Inflammatory macrophage treated with lipopolysaccharide for 4 hours (primary cell): Measurements from ENCODE around the gene MYT1.
"Not testable (repeated sequence)": the region's sequence is repeated elsewhere in the genome, so short reads cannot be mapped to it uniquely, and the experiment has no call there.

Experiments
- DNase-seq: peaks from one replicate; pipeline ENCODE4 v3.0.0-alpha.2; 2020

MYT1 gene

GRCh38 chr20:64220891-64221527, 56.8 kb downstream of the MYT1 start:
- DNase-seq = no peak

- DNase-seq = no peak
Observed at GRCh38 chr20:64222291-64222735, 58.1 kb downstream of the MYT1 start.

GRCh38 chr20:64222851-64223525, 58.7 kb downstream of the MYT1 start:
- DNase-seq = no peak

GRCh38 chr20:64223526-64224067, 59.3 kb downstream of the MYT1 start:
- DNase-seq = no peak

- DNase-seq = no peak
Observed at GRCh38 chr20:64224351-64225170, 60.3 kb downstream of the MYT1 start.

GRCh38 chr20:64225171-64225595, 60.9 kb downstream of the MYT1 start:
- no peak for DNase-seq

- no peak for DNase-seq
Observed at GRCh38 chr20:64225828-64226598, 61.8 kb downstream of the MYT1 start.

GRCh38 chr20:64226686-64227580, 62.7 kb downstream of the MYT1 start:
- no peak for DNase-seq

- DNase-seq = no peak
Observed at GRCh38 chr20:64228086-64228653, 63.9 kb downstream of the MYT1 start.

- no peak for DNase-seq
Observed at GRCh38 chr20:64228751-64229506, 64.7 kb downstream of the MYT1 start.

- no peak for DNase-seq
Observed at GRCh38 chr20:64229507-64230061, 65.3 kb downstream of the MYT1 start.

GRCh38 chr20:64230461-64231145, 66.4 kb downstream of the MYT1 start:
- no peak for DNase-seq

GRCh38 chr20:64231621-64232550, 67.6 kb downstream of the MYT1 start:
- no peak for DNase-seq

GRCh38 chr20:64232794-64233193, 68.5 kb downstream of the MYT1 start:
- DNase-seq = no peak

- DNase-seq = no peak
Observed at GRCh38 chr20:64233725-64234124, 69.5 kb downstream of the MYT1 start.

- DNase-seq = no peak
Observed at GRCh38 chr20:64234291-64234791, 70.1 kb downstream of the MYT1 start.

- DNase-seq = not testable (repeated sequence)
Observed at GRCh38 chr20:64234921-64235565, 70.8 kb downstream of the MYT1 start.
